CD4-positive, alpha-beta T cell treated with Interleukin-17A for 4 hours (primary cell): ENCODE results near the gene PLCL2.

Experiments
- DNase-seq: peaks from one replicate; pipeline ENCODE4 v3.0.0-alpha.2; 2020; ENCODE audit warnings: mixed read lengths

The PLCL2 gene

DNA sequence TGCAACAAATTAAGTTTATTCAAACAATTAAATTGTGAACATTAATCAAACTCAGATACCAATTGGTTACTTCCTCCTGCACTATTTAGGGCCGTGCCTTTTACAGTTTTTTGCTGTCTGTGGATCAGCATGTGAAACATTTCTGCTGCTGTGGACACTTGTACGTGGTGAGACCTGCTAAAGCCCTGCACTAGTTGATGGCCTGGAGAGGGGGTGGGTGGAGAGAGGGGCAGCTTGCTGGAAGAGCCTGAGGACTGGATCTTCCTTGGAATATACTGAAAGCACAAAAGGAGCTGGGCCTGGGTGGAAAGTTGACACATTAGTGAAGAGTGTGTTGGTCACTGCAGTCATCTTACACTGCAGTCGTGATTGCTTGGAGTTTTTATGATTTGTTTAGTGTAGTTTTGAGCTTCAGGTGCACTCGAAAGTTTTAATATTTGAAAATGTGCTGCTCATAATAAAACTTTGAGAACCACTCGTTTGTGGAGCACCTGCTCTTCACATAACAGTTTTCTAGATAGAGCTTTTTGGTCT lies 11.4 kb downstream of the PLCL2 start:
- no peak for DNase-seq

DNA sequence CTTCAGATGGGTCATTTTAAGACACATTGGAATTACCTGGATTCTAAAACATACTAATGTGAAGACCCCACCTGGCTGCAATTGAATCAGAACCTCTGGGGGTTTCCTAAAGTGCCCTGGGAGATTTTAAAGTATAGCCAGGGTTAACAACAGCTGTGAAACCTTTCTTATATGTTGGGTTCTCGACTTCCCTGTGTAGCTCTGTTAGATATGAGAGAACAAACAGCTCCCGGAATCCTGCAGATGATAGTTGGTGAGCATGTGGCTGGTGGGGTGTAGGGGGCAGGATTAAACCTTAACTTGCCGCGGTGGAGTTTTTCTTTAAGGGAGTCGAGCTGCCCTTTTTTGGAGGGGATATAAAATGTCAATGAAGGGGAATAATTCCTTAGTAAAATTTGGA lies 12.1 kb downstream of the PLCL2 start:
- DNase-seq: no peak

DNA sequence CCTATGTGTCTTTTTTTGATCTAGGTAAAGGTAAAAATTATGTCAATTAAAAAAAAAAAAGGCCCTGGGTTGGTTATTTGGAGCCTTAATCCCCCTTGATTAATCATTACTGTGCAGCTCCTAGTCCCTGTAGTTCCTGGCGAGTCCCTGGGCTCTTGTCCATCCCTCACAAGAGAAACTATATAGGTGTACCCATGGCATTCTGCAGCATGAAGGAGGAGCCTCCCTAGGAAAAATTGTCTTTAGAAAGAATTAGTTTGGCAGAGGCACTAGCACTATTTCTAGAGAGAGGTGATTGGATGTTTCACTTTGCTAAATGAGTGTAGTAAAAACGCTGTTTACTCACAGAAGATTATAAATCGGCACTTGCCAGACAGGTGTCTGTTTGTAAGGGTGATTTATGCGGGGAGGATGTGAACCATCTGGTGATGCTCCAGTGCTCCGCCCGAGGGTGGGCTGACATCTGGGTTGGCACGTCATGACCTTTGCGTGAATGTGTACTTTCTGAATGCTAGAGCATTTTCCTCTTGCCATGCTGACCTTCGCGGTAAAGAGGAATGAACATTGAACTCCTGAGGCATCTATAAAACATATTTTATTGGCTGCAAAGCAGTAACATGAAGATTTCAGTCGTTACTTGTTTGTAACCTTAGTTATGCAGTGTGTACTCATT lies 12.6 kb downstream of the PLCL2 start:
- peak; percentile 57 for DNase-seq

DNA sequence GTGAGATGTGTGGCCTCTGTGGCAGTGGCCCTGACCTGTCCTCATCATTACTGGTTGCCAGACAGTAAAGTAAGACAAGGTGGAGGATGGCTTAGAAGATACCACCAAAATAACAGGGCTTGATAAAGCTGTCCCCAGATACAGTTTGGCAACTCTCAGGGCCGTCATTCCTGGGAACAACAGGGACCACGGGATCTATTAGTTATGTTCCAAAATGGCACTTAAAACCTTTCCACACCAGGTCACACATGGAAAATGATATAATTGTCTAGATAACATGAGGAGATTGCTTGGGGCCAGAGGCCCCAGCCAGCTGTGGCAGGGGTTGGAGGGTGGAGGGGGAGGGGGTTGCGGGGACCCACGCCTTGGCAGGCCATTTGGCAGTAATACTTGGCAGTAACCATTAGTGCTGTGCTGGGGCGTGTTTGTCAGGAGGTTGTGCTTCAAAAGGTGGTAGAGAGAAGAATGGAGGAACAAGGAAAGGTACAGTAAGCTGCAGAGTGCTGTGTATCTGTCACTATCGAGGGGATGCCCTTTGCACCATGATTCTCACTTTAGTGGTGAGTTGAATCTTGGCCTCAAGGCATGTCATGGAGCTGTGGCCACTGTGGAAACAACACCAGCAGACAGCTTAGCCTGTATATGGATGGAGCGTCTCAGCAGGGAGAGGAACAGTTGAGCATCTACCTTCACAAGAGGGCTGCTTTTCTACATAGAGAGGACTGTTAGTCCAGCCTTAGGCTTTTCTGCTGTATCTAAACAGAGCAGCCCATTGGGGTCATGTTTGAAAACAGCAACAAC lies 14.0 kb downstream of the PLCL2 start:
- no peak for DNase-seq

DNA sequence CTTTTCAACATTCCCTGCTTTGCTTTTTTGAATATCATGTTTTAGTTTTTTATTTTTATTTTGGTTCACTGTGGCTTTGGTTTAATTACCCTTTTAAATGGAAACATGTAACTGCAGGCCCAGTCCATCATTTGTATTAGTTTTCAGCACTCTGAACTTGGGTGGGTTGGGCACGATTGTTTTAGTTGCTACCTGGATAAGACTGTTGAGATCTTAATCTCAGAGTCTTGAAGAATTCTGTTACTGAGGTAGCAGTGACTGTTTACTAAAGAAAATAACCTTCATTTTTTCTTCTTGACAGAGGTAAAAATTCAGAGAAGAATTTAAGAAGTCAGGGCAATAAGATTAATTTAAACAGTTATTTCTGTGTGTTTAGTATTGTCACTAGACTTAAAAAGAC lies 15.2 kb downstream of the PLCL2 start:
- DNase-seq: no peak

DNA sequence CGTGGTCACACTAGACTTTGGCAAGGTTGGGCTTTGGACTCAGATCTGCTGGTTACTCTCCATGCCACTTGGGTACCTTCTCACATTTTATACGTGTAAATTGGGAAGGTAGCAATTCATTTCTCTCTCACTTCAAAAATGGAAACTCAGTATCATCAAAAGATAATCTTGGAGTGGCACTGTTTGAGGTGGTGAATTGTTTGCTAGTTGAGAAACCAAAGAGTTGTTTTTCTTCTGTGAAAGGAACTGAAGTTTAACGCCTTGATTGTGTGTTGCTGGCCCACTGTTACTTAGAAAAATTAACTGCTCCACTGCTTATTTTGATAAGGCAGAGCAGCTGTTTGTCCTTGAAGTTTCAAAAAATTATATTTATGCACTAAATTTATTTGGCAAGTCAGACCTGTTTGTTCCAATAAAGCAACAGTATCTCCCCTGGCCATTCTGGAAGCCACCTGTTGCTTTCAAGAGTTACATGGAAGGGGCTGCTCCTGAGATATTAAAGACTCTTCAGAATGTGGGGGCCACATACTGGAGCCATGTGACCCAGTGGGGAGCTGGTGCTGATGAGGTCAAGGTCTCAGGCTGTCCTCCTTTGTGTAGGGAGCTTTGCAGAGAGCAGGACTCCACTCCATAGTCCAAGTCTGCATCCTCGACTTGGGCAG lies 16.2 kb downstream of the PLCL2 start:
- DNase-seq: no peak

DNA sequence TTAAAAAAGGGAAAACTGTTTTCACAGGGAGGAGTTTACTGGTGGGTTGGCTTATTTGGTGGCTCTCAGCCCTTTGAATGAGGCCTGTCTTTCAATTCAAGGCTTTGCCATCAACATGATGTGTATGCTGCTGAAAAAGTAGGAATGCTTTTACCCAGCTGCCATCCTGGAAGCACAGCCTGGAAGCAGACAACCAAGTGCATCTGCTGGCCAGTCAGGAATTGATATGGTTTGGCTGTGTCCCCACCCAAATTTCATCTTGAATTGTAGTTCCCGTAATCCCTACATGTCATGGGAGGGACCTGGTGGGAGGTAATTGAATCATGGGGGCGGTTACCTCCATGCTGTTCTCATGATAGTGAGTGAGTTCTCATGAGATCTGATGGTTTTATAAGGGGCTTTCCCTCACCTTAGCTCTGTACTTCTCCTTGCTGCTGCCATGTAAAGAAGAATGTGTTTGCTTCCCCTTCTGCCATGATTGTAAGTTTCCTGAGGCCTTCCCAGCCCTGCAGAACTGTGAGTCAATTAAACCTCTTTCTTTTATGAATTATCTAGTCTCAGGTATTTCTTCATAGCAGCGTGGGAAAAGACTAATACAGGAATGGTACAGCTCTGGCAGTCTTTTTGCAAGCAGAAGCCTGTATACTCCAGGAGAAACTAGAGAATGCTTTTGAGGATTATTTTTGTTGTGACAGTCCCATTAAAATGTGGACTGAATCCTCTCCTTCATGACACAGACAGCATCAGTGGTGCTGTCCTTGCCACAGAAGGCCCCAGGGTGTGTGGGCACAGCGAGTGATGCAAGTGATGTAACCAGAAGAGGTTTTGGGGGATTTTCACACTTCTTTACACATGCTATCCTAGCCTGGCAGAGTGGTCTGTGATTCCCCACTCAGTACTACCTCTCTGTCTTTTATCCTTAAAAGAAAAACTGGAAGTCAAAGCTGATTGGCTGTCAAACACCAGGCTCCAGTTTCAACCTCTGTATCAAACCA lies 20.0 kb downstream of the PLCL2 start:
- DNase-seq: peak; percentile 22

DNA sequence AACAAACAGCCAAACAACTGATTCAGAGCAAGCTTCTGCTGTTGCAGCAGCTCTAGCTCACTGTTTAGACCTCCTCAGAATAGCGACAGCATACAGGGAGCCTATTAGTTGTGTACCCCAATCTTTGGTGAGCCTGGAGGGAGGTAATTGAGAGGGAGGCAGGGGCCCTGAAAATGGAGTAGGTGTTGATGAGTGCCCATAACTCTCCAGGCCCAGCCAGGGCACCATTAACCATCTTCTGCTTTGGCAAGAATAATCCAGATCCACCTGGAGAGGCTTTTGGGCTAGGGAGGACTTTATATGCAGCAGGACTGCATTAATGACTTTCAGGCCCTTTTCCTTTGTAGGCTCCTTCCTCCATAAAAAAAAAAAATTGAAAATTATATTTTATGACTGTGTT lies 20.9 kb downstream of the PLCL2 start:
- no peak for DNase-seq

DNA sequence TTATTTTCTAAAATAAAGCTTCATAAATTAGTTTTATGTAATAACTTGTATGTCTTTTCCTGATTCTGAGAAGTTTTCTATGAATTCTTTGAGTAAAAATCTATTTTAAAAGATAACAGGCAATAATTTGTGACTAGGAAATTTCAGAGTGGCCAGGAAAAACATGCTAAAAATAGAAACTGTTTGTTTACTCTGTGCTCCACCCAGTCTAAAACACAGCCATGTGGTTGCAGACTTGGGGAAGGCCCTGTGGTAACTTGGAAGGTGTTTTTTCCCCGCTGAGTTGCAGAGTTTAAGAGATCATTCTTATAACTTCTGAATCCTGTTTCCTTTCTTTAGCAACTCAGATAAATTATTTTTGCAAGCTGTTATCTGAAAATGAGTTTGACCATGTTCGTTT lies 21.9 kb downstream of the PLCL2 start:
- DNase-seq: no peak

DNA sequence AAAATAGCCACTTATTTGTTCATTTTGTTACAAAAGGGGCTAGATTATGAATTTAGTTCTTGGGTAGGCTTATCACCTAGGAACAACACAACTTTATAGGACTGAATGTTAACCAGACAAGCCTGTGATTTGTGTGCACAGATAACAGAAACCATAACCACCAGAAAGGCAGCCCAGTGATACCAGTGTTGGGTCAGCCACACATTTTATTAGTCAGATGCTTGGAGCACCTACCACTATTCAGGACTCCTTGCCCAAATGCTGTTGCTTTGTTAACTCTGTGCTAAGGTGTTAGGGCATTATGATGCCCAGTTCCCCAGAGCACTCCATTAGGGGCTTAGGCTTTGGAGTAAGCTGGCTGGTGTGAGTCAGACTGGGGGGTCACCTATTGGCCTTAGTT lies 22.5 kb downstream of the PLCL2 start:
- no peak for DNase-seq

DNA sequence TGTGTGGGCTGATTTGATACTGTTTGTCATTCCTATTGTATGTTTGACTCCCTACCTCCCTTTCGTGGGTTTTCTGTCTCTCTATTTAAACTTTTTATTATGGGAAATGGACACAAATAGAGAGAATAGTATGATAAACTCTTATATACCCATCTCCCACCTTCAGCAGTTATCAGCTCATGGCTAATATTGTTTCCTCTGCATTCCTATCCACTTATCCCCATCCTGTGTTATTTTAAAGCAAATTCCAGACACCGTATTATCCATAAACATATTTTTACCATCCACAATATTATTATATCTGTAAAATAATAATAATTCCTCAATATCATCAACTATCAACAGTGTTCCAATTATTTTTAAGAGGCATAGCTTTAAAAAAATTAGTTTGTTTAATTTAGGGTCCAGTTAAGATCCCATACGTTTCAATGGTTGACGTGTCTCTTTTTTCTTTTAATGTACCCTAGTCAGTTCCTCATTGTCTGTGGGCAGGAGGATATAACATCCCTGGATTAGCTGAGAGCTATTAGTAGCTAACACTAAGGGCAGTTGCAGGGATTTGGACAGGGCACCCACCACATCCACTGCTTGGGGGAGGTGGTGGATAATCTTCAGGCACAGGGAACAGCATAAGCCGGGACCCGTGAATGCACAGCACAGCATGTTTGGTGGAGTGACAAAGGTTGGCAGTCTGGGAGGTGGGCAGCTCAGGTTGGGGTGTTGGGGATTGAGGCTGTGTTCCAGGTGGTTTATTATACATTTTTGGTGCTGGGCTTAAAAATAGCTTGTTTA lies 23.5 kb downstream of the PLCL2 start:
- no peak for DNase-seq

DNA sequence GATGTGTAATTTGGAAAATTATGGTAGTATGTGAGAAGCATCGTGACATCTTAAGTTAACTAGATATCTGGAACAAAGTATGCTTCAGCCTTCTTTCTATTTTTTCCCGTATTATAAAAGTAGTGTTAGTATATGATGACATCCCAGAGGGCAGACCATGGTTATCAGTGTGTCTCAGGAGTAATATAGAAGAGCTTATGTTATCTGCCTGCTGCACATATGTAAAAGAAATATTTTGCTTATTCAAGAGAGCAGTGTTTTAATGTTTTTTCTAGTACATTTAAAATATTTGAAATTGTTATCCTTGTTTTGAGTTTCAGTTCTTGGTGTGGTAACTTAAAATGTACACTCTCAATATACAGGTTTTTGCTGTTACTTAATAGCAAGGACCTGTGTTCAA lies 24.1 kb downstream of the PLCL2 start:
- no peak for DNase-seq

DNA sequence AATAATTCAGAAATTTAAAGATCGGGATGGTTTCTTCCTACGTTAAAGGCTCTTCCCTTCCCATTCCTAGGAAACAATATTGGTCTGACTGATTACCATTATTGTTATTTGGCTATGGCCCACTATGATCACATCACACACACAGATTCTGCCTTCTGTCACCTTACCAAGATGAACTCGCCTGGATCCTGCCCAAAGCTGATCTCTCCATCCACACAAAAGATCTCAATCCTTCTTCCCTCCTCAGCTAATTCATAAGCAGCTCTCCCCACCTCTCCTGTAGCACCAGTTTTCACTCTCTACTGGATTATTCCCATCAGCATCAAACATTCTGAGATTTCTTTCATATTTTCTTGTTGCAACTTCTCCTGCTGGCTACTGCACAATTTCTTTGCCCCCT lies 25.0 kb downstream of the PLCL2 start:
- DNase-seq: no peak

DNA sequence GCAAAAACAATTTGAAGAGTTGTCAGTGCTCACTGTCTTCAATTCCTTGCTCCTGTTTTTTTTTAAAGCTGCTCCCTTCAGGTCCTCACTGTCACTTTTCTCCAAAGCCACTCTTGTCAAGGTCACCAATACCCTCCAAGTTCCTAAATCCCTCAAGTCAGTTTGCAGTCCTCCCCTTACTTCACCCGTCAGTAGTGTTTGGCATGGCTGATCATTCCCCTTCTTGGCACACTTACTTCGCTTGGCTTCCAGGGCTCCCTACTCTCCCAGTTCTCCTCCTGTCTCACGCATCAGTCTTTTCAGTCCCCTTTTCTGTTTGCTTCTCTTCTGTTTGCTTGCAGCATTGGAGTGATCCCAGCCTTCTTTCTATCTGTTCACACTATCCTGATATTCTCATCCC lies 25.5 kb downstream of the PLCL2 start:
- no peak for DNase-seq

DNA sequence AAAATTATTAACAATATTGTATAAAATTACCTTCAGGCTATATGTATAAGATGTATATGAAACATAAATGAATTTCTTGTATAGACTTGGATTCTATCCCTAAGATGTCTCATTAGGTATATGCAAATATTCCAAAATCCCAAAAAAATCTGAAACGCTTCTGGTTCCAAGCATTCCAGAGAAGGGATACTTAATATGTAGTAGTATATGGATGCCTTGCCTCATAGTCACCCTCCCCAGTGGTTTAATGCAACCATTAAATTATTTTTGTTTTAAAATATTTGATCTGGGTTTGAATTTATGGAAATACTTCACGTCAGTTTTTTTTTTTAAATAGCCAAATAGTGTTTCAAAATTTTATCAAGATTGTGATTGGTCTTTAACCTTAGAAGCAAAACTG lies 27.2 kb downstream of the PLCL2 start:
- no peak for DNase-seq

DNA sequence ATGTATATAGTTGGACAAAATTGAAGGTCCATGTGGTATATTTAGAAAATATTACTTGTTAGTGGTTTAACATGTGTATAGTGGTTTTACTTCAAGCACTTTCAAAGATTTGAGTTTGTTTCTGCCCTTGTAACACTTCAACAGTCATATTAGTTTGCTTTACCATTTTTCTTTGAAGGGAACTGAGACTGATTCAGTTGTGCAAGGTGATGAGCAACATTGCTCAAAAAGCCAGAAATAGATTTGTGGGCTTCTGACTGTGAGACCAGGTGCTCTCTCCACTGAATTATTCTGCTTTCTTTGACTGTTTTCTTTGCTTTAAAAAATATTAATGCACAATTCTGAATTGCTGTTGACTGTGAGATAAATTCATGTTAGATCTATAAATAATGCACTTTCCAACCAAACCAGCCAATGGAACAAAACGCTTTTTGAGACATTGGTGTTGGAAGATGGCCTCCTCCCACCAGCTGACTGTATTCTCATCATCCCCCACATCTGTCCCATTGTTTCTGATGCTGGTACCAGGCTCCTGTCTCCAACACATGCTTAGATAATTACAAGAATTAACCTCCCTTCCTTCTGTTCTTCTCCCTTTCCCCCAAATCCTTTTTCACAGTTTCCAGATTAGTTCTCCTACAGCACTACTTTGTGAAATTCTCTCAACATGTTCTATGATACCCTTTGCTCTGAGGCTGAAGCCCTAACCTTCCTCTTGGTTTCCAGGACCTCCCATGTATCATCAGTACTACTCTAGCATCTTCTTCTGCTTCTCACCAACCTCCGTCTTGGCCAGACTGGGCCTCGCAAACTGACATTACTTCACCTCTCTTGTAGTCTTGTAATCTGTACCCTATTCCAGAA lies 27.9 kb downstream of the PLCL2 start:
- DNase-seq: no peak

DNA sequence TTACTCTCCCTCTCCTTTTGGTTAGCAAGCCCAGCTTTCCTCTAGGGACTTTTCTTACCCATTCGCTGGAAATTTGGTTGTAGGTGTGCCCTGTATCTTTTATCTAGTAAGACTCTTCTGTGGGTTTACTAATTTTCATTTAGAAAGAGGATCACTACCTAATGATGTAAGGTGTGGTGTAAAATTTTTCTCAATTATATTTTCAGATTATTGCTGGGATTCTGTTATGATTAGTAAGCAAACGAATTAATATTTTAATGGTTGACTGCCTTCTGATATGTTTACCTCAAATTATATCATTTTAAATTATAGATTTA lies 28.5 kb downstream of the PLCL2 start:
- DNase-seq: no peak

DNA sequence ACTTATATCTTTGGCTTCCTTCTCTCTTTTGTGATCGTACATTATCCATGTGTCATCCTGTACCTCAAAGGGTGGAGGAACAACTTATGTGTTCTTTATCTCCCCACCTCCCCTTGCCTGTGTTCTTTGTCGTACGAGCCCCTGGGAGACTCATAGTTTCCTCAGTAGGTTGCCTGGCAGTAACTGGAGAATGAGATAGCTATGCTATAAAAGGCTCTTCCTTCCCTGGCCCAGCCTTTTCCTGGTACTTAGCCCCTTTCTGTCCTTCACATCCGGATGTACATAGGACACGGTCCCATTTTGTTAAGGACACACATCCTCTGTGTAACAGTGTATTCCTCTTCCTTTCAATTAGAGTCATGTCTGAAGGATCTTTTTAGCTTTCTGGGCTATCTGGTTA lies 32.1 kb downstream of the PLCL2 start:
- no peak for DNase-seq

DNA sequence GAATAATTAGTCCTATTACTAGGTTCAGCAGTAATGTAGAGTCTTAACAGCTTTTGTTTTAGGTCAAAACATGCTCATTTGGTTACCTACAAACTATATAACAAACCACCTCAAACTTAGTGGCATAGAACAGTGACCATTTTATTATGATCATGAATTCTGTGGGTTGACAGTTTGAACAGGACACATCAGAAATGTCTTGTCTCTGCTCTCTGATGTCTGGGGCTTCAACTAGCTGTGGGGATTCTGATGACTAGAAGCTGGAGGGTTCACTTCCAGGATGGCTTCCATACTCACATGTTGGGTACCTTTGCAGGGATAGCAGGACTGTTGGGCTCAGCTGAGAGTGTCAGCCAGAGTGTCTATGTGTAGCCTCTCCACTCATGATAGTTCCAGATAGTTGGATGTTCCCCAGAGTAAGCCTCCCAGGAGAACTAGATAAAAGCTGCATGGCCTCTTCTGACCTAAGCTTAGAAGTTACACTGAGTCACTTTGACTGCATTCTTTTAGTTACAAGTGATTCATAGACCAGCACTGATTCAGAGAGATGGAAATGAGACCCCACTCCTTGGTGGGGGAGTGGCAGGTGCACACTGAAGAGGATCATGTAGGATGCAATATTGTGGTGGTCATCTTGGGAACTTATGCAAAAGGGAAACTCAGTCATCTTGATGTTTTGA lies 32.6 kb downstream of the PLCL2 start:
- no peak for DNase-seq

DNA sequence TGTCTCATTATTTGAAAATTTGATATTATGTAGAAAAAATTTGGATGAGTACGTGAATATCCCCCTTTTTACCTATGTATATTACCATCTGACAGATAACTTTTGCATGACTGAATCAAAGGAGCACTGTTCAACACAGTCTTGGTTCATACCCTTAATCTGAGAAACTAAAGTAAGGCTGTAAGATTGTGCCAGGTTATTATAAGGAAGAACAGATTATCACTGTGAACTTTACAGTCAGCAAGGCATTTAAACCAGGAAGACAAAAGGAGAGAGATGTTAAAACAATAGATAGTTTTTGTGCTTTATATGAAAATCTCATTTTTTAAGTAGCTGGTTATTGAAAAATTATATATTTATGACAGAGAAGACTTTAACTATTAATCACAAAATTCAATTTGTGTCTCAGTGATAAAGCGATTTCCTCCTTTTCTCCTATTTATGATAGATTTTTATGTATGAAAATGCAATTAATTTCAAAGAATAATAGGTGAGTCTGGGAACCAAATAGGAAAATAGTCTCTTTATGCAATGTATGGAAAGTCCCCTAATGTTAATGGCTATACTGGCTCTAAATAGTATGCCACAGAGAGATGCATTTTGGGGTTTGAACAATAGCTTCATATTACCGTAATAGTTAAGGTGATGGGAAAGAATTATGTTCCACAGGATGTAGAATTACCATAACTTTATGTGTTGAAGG lies 33.4 kb downstream of the PLCL2 start:
- DNase-seq: no peak
